Endometrial microvascular endothelial cells (primary cell): Measurements from ENCODE around the gene GP5. TPM values are rescaled to one million over a fixed set of nuclear protein-coding genes. Genes with fewer than 3 reads are reported as not detected.

Source experiments
- in situ Hi-C: cut with HindIII; loops from 2 replicates; pipeline ENCODE4 v1.10.0; 2017; ENCODE audit warnings: low sequenced_read_pairs, low pct_unique_long_range_greater_than_20kb; ENCODE audit errors: inconsistent ontology term
- total RNA-seq: library from RNA; depleted of rRNA; stranded (reverse); fragments of >200 nt; gene quantifications from one replicate; pipeline ENCODE4 v1.2.3, GENCODE V29; 2015; ENCODE audit errors: inconsistent ontology term

Gene GP5
- total RNA-seq, 1 donor from 2014 or later = not detected

- in situ Hi-C loops = no loop called here
Measured at GRCh38 chr3:194401346-194401745, 2.3 kb upstream of the GP5 start.

GRCh38 chr3:194399874-194400411, 877 bp upstream of the GP5 start:
- in situ Hi-C loops = no loop called here

DNA sequence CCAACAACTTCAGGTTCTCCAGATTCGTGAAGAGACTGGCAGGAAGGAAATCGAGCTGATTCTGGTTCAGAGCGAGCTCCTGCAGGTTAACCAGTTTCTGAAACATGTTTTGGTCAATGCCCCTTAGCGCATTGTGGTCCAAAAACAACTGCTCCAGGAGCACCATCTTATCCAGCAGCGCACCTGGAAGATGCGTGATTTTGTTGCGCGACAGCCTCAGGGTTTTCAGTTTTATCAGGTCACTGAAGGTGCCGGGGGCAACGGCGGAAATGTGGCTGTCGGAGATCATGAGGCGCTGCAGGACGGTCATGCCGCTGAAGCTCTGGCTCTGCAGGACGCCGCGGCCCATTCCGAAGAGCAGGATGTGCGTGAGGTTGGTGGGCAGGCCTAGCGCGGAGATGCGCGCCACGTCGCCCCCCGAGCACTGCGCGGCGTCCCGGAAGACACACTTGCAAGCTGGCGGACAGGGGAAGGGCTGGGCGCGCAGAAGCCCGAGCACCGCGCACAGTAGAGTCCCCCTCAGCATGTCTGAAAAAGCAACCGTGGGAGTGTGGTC, 1.2 kb downstream of the GP5 start:
- in situ Hi-C loops = no loop called here

- in situ Hi-C loops = no loop called here
Measured at GRCh38 chr3:194396859-194397756, 2.0 kb downstream of the GP5 start.

GRCh38 chr3:194396539-194396858, 2.6 kb downstream of the GP5 start:
- in situ Hi-C loops = no loop called here

- in situ Hi-C loops = no loop called here
Measured at GRCh38 chr3:194395778-194396538, 3.1 kb downstream of the GP5 start.

- in situ Hi-C loops = no loop called here
Measured at GRCh38 chr3:194395212-194395611, 3.9 kb downstream of the GP5 start.

DNA sequence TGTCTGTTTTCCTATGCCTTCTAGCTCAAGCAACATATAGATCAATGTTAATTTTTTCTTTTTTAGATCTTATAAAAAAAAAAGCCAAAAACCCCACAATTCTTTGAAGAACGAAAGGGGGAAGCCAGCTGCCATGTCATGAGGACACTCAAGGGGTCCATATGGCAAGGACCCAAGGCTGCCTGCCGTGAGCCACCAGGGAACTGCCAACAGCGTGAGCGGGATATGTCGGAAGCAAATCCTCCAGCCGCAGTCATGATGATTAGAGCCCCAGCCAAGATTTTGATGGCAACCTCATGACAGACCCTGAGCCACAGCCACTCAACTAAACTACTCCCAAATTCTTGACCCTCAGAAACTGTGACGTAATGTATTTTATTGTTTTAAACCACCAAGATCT, 6.5 kb downstream of the GP5 start:
- in situ Hi-C loops = no loop called here

- in situ Hi-C loops = no loop called here
Measured at GRCh38 chr3:194390835-194391234, 8.2 kb downstream of the GP5 start.

- in situ Hi-C loops = no loop called here
Measured at GRCh38 chr3:194389269-194389668, 9.8 kb downstream of the GP5 start.

DNA sequence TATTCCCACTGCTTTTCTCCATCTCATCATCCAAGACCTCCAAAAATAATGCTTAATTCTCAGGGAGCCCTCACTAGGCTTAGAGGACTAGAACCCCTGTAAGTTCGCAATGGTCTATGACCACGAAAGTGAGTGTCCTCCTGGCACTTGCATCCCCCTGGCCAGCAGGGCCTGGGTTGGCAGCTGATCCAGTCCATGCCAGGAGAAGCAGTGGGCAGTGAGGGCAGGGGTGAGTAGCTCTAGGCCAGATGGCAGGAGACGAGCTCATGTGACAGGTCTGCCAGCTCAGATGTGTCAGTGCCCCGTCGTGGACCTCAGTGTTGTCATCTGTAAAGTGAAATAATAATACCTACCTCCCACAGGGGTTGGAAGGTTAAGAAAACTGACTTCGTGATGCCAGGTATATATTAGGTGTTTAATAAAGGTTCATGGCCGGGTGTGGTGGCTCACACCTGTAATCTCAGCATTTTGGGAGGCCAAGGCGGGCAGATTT, 11.1 kb downstream of the GP5 start:
- in situ Hi-C loops = no loop called here

DNA sequence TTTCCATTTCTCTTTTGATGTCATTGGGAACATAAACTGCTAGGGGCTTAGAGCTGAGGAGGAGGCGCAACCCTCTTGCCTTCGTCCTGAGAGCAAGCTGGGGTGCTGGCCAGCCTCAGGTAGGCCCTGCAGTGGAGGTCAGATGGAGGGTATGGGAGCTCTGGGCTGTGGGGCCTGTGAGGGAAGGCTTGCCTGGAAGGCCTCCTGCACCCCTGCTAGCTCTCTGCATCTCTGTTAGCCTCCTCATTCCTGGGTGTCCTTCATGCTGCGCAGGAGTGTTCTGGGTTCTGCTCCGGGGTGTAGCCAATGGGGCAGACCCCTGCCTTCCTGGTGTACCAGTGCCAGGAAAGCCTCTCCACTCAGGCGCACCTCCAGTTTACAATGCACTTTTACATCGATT, 11.8 kb downstream of the GP5 start:
- in situ Hi-C loops = no loop called here

DNA sequence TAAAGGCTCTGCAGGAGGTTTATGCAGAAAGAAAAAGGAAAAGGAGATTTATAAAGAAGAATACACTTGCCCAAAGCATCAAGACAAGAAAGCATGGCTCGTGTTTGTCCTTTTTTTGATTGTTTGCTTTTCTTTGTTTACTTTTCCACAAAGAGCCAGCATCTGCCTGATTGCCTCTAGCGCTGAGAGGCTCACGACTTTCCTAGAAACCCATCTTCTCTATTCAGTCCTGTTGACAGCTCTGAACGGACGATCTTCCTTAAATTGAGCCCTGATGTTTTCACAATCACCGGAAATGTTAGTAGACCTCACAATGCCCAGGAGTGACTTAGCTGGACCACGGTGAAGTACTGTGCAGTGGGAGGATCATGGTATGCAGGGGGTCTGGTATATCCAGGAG, 12.4 kb downstream of the GP5 start:
- in situ Hi-C loops = no loop called here

GRCh38 chr3:194386066-194386465, 13.0 kb downstream of the GP5 start:
- in situ Hi-C loops = no loop called here

- in situ Hi-C loops = no loop called here
Measured at GRCh38 chr3:194384569-194385001, 14.5 kb downstream of the GP5 start.

DNA sequence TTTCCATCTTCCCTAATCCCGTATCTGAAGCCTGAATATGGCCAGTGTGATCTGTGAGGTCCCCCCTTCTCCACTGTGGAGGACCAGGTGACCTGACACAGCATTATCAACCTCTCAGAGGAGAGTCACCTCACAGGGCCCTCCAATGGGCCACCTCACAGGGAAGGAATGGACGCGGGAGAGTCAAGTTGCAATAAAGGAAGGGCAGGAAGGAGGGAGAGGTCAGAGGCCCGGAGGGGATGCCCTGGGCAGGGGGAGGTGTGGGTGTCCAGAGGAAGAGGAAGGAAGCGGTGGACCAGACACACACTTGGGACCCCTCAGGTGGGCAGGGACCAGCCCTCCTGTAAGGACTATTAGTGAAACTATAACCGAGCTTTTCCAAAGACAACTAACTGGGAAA, 14.9 kb downstream of the GP5 start:
- in situ Hi-C loops = no loop called here

DNA sequence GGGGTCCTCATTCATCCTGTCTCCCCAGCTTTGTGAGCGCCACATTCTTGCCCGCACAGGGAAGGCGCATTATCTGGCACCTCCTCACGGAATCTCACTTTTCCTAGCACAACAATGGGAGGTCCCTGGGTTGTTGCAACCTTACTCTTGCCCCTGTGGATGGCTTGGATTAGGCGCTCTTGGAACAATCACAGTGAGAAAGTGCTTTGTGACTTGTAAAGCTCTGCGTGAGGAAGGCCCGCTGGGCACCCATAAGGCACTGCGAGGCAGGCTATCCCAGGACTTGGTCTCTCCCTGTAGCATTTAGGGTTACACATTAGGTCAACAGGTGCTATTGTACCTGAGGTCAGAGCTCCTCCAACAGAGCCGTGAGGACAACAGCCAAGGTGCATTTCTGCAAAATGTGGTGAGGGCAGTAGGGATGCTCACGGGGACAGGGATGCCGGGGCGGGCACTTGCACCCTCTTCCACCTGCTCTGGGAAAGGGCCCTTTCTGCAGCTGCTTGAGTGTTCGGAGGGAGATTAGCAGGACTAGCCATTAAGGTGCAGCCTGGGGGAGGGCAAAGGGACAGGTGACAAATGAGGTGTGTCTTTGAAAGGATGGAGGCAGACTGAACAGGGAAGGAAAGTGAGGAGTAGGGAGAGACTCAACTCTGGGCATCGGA, 15.7 kb downstream of the GP5 start:
- in situ Hi-C loops = no loop called here

DNA sequence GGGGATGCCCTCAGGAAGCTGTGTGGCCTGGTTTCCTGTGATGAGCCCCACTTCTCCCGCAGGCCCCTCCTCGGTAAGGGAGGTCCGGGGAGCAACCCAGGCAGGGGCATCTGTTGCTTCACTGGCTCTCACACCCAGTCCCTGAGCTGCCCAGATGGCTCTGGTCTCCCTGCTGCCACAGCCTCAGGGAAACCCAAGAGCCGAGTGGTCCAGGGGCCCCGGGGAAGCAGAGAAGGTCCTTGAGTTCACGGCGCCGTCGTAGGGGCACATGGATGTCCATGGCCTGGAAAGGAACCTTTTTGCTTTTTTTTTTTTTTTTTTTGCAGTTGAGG, 16.2 kb downstream of the GP5 start:
- in situ Hi-C loops = no loop called here

DNA sequence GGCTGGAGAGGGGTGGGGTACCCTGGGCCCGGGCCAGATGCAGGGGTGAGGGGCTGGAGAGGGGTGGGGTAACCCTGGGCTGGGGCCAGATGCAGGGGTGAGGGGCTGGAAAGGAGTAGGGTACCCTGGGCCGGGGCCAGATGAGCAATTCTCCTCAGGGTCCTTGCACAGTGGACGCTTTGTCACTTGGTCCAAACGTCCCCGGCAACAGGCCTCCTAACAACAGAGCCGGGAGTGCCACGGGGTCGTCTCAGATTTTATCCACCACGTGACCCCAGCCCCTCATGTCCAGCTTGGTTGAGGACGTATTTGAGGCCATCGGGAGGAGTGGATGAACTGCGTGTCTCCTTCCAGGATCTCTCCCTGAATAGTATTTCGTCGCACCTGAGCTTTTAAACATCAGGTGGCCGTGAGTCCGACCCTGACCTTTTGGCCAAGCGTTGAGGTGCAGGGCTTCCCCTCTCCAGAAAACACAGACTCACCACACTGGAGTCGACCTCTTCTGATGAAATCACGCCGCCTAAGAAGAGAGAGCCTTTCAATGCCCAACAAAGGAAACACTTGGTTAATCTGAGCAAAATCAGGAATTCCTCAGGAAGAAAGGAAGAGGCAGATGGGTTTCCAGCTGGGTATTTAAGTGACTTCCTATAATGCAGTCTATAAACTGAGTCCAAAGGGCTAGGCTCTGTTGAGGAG, 16.7 kb downstream of the GP5 start:
- in situ Hi-C loops = no loop called here
